Neural cell (in vitro differentiated cells): ENCODE measurements around the gene TNFRSF8.

Experiments
- CTCF ChIP-seq: fragments of 450-650 bp; IDR thresholded peaks from 2 replicates; pipeline ENCODE4 v1.5.1; 2014; ENCODE audit warnings: antibody characterized with exemption, mild to moderate bottlenecking, moderate library complexity; ENCODE audit not compliant: poor library complexity, severe bottlenecking
- EP300 ChIP-seq: fragments of 450-650 bp; conservative IDR thresholded peaks from 2 replicates; pipeline ENCODE4 v1.6.1; 2014; ENCODE audit warnings: antibody characterized with exemption, mild to moderate bottlenecking, moderate library complexity; ENCODE audit not compliant: poor library complexity, severe bottlenecking
- EZH2 ChIP-seq: fragments of 200-600, 300-800 bp; shearing (Covaris generic), sonication (generic); IDR thresholded peaks from 2 replicates; pipeline ENCODE4 v1.6.1; 2014; ENCODE audit warnings: antibody characterized with exemption, low read length, borderline replicate concordance, mild to moderate bottlenecking; ENCODE audit not compliant: insufficient read depth, poor library complexity, severe bottlenecking
- POLR2AphosphoS5 ChIP-seq: IDR thresholded peaks from 2 replicates; pipeline ENCODE4 v1.6.1; 2012
- RAD21 ChIP-seq: fragments of 450-650 bp; conservative IDR thresholded peaks from 2 replicates; pipeline ENCODE4 v1.6.1; 2014; ENCODE audit warnings: antibody characterized with exemption, mild to moderate bottlenecking, moderate library complexity
- SMC3 ChIP-seq: fragments of 450-650 bp; conservative IDR thresholded peaks from 2 replicates; pipeline ENCODE4 v1.6.1; 2014; ENCODE audit warnings: antibody characterized with exemption, mild to moderate bottlenecking, moderate library complexity; ENCODE audit not compliant: poor library complexity
- TAF1 ChIP-seq: IDR thresholded peaks from 2 replicates; pipeline ENCODE4 v1.6.1; 2012; ENCODE audit warnings: low read depth

GRCh38 chr1:12038356-12039163, 24.5 kb upstream of the TNFRSF8 start:
- no peak for TF ChIP-seq POLR2AphosphoS5
- TF ChIP-seq CTCF = no peak
- TF ChIP-seq EZH2 = no peak
- TF ChIP-seq SMC3 = no peak
- TF ChIP-seq RAD21 = no peak
- TF ChIP-seq EP300 = no peak
- no peak for TF ChIP-seq TAF1
